K562 (cell line): ENCODE data around the gene CCDC117. TPM values are rescaled to one million over a fixed set of nuclear protein-coding genes. Genes with fewer than 3 reads are reported as not detected.

Source experiments
- ARNT ChIP-seq, 2 experiments: fragments of 450-650 bp; IDR thresholded peaks; 2 replicates each; pipeline ENCODE4 v1.6.1; 2016; ENCODE audit warnings: mild to moderate bottlenecking in 1 of 2
- CREM ChIP-seq: IDR thresholded peaks from 2 replicates; pipeline ENCODE4 v1.6.1; 2014; ENCODE audit warnings: antibody characterized with exemption, low read depth
- EGR1 ChIP-seq: fragments of 450-650 bp; conservative IDR thresholded peaks from 2 replicates; pipeline ENCODE4 v1.6.1; 2017; ENCODE audit warnings: mild to moderate bottlenecking
- ERF ChIP-seq: fragments of 450-650 bp; formaldehyde crosslinking; IDR thresholded peaks from 2 replicates; pipeline ENCODE4 v1.4.0; 2020; ENCODE audit warnings: mild to moderate bottlenecking, mixed read lengths
- FOXA1 ChIP-seq: fragments of 450-650 bp; IDR thresholded peaks from 2 replicates; pipeline ENCODE4 v1.6.1; 2016; ENCODE audit warnings: mild to moderate bottlenecking, borderline replicate concordance
- HCFC1 ChIP-seq: IDR thresholded peaks from 2 replicates; pipeline ENCODE4 v1.6.1; 2012; ENCODE audit warnings: low read depth, low read length, improper control_type of control experiment
- HDGF ChIP-seq: fragments of 450-650 bp; IDR thresholded peaks from 2 replicates; pipeline ENCODE4 v1.6.1; 2016
- LEF1 ChIP-seq: fragments of 450-650 bp; IDR thresholded peaks from 2 replicates; pipeline ENCODE4 v1.6.1; 2016; ENCODE audit warnings: mild to moderate bottlenecking
- MCM5 ChIP-seq: fragments of 450-650 bp; IDR thresholded peaks from 2 replicates; pipeline ENCODE4 v1.6.1; 2016; ENCODE audit warnings: low read depth
- NCOA4 ChIP-seq: fragments of 450-650 bp; IDR thresholded peaks from 2 replicates; pipeline ENCODE4 v1.6.1; 2018; ENCODE audit warnings: mild to moderate bottlenecking; ENCODE audit not compliant: partially characterized antibody
- NR1H2 ChIP-seq: sonication (generic); formaldehyde crosslinking; IDR thresholded peaks from 2 replicates; pipeline ENCODE4 v1.4.0; 2020; ENCODE audit warnings: mild to moderate bottlenecking, missing genetic modification reagents
- POLR2A ChIP-seq: fragments of 450-650 bp; conservative IDR thresholded peaks from 2 replicates; pipeline ENCODE4 v1.6.1; 2016
- PURB ChIP-seq: sonication (generic); formaldehyde crosslinking; IDR thresholded peaks from 2 replicates; pipeline ENCODE4 v1.9.0; 2021; ENCODE audit warnings: low read depth, mild to moderate bottlenecking, missing genetic modification reagents
- SIN3A ChIP-seq, 2 experiments: fragments of 150-350 bp in 1 of 2; IDR thresholded peaks; 2 replicates each; pipeline ENCODE4 v1.6.1; 2011 to 2016; ENCODE audit warnings: borderline replicate concordance in 2 of 2, low read depth in 2 of 2, low read length in 2 of 2, mild to moderate bottlenecking in 2 of 2, moderate library complexity in 2 of 2; ENCODE audit not compliant: control insufficient read depth in 1 of 2
- STAG1 ChIP-seq: sonication (generic); formaldehyde crosslinking; IDR thresholded peaks from 2 replicates; pipeline ENCODE4 v1.5.0; 2020; ENCODE audit warnings: missing genetic modification reagents, borderline replicate concordance
- YY1 ChIP-seq, 3 experiments: IDR thresholded peaks; 2 replicates each; pipeline ENCODE4 v1.6.1; 2011; ENCODE audit warnings: low read length in 2 of 3, mild to moderate bottlenecking in 2 of 3, moderate library complexity in 2 of 3, borderline replicate concordance in 1 of 3, control low read depth in 1 of 3, low read depth in 1 of 3; ENCODE audit not compliant: insufficient read depth in 3 of 3, insufficient replicate concordance in 2 of 3, control insufficient read depth in 1 of 3, insufficient read length in 1 of 3; ENCODE audit errors: extremely low read depth in 1 of 3
- ZBED1 ChIP-seq: IDR thresholded peaks from 2 replicates; pipeline ENCODE4 v1.6.1; 2014
- ZNF212 ChIP-seq: fragments of 450-650 bp; formaldehyde crosslinking; IDR thresholded peaks from 2 replicates; pipeline ENCODE4 v1.4.0; 2020; ENCODE audit warnings: mild to moderate bottlenecking
- polyA plus RNA-seq, 8 experiments: library from polyadenylated mRNA; depleted of rRNA in 4 of 8; stranded (reverse) in 5 of 8; unstranded in 3 of 8; fragments of >200 nt; fragmentation: Nextera tagmentation in 2 of 8; fragmentation: Illumina TruSeq in 1 of 8; extraction: Ambion mirVana in 2 of 8; extraction: Trizol in 1 of 8; gene quantifications; 2 replicates each; pipeline versions ENCODE4 v1.2.1 to v1.2.3, GENCODE V29; 2011 to 2014; ENCODE audit warnings: inconsistent platforms in 1 of 8, missing spikeins in 1 of 8
- total RNA-seq, 7 experiments: library from RNA; depleted of rRNA in 6 of 7; stranded (reverse); fragments of >200 nt in 6 of 7; fragmentation: Illumina TruSeq in 2 of 7; extraction: Trizol in 2 of 7; gene quantifications; 2 replicates each; pipeline versions ENCODE4 v1.2.1 to v1.2.3, GENCODE V29; 2011 to 2021; ENCODE audit warnings: low replicate concordance in 1 of 7
- TF ChIP-seq, protein P1 (sequence below): sonication (generic); formaldehyde crosslinking; IDR thresholded peaks from 2 replicates; pipeline ENCODE4 v1.8.0; 2023; ENCODE audit warnings: mild to moderate bottlenecking, missing genetic modification reagents
- TF ChIP-seq, protein P2 (sequence below): fragments of 250-450 bp; sonication (Bioruptor Pico); IDR thresholded peaks from 2 replicates; pipeline ENCODE4 v1.5.0; 2020; ENCODE audit warnings: mild to moderate bottlenecking, borderline replicate concordance
- TF ChIP-seq, protein P3 (sequence below): sonication (generic); formaldehyde crosslinking; IDR thresholded peaks from 2 replicates; pipeline ENCODE4 v1.8.1; 2023; ENCODE audit warnings: mild to moderate bottlenecking, missing genetic modification reagents

Gene CCDC117
- total and polyA plus RNA-seq, 9 of the 15 experiments (the other 6 are each of a cell fraction or from before 2014, with no cell fraction given): 5.7 to 23.3 (median 15.8) TPM

DNA sequence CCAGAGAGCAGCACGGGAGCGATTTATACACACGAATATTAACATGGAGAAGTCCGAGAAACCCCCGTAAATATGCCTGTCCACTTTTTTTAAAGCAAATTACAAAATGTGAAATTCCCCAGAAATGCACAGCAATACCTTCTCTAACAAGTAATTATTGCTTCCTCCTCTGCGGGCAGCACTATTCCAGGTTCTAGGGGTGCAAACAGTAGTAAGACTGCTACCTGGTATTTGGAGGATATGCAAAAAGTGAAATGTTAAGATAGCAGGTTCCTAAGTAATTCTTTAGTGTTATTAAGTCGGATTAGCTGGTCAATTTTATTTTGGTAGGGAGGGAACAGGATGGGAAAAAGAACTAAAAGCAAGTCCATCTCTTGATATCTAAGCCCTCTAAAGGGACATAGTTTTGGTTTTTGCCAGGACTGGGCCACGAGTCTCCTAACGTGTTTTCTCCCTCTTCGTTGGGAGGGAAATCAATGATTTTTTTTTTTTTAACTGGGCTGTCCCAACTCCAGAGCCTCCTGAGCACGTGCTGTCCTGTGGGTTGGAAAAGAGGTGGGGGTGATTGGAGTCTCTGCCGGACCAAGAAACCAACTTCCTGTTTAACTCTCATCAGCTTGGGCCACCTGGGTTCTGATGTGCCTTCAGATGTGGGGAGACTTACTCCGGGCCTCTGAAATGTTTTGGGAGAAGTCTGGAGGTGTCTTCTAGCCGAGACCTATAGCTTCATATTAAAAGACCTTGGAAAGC lies 29.5 kb downstream of the CCDC117 start (continued):
- TF ChIP-seq CREM (no peak), ERF (CRISPR knock-in tag) (no peak), HDGF (no peak), ARNT (IDR thresholded peaks at IDR 0.05) (no peak), ZBED1 (no peak), MCM5 (no peak), YY1 (IDR thresholded peaks at IDR 0.05; ENCODE audit: borderline replicate concordance in 1 of 3, control insufficient read depth in 1 of 3, extremely low read depth in 1 of 3, insufficient read depth in 3 of 3, insufficient read length in 1 of 3, insufficient replicate concordance in 2 of 3, low read depth in 1 of 3, low read length in 2 of 3) (no peak), HCFC1 (no peak), FOXA1 (no peak), LEF1 (no peak), POLR2A (peak; percentile 41; the same call in 1 of the 2 replicates), SIN3A (IDR thresholded peaks at IDR 0.05; ENCODE audit: borderline replicate concordance in 2 of 2, control insufficient read depth in 1 of 2, low read depth in 2 of 2, low read length in 2 of 2) (no peak; a peak in 1 of 4 replicates), ZNF212 (CRISPR knock-in tag) (no peak), PURB (CRISPR knock-in tag) (no peak), EGR1 (no peak), STAG1 (CRISPR knock-in tag) (no peak), NCOA4 (no peak), NR1H2 (no peak)
- TF ChIP-seq, protein P1, sequence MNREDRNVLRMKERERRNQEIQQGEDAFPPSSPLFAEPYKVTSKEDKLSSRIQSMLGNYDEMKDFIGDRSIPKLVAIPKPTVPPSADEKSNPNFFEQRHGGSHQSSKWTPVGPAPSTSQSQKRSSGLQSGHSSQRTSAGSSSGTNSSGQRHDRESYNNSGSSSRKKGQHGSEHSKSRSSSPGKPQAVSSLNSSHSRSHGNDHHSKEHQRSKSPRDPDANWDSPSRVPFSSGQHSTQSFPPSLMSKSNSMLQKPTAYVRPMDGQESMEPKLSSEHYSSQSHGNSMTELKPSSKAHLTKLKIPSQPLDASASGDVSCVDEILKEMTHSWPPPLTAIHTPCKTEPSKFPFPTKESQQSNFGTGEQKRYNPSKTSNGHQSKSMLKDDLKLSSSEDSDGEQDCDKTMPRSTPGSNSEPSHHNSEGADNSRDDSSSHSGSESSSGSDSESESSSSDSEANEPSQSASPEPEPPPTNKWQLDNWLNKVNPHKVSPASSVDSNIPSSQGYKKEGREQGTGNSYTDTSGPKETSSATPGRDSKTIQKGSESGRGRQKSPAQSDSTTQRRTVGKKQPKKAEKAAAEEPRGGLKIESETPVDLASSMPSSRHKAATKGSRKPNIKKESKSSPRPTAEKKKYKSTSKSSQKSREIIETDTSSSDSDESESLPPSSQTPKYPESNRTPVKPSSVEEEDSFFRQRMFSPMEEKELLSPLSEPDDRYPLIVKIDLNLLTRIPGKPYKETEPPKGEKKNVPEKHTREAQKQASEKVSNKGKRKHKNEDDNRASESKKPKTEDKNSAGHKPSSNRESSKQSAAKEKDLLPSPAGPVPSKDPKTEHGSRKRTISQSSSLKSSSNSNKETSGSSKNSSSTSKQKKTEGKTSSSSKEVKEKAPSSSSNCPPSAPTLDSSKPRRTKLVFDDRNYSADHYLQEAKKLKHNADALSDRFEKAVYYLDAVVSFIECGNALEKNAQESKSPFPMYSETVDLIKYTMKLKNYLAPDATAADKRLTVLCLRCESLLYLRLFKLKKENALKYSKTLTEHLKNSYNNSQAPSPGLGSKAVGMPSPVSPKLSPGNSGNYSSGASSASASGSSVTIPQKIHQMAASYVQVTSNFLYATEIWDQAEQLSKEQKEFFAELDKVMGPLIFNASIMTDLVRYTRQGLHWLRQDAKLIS (CRISPR knock-in tag): no peak
- TF ChIP-seq, protein P2, sequence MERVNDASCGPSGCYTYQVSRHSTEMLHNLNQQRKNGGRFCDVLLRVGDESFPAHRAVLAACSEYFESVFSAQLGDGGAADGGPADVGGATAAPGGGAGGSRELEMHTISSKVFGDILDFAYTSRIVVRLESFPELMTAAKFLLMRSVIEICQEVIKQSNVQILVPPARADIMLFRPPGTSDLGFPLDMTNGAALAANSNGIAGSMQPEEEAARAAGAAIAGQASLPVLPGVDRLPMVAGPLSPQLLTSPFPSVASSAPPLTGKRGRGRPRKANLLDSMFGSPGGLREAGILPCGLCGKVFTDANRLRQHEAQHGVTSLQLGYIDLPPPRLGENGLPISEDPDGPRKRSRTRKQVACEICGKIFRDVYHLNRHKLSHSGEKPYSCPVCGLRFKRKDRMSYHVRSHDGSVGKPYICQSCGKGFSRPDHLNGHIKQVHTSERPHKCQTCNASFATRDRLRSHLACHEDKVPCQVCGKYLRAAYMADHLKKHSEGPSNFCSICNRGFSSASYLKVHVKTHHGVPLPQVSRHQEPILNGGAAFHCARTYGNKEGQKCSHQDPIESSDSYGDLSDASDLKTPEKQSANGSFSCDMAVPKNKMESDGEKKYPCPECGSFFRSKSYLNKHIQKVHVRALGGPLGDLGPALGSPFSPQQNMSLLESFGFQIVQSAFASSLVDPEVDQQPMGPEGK (CRISPR knock-in tag): no peak
- TF ChIP-seq, protein P3, sequence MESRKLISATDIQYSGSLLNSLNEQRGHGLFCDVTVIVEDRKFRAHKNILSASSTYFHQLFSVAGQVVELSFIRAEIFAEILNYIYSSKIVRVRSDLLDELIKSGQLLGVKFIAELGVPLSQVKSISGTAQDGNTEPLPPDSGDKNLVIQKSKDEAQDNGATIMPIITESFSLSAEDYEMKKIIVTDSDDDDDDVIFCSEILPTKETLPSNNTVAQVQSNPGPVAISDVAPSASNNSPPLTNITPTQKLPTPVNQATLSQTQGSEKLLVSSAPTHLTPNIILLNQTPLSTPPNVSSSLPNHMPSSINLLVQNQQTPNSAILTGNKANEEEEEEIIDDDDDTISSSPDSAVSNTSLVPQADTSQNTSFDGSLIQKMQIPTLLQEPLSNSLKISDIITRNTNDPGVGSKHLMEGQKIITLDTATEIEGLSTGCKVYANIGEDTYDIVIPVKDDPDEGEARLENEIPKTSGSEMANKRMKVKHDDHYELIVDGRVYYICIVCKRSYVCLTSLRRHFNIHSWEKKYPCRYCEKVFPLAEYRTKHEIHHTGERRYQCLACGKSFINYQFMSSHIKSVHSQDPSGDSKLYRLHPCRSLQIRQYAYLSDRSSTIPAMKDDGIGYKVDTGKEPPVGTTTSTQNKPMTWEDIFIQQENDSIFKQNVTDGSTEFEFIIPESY (CRISPR knock-in tag): no peak
